IPS DF 6.9 (cell line): ENCODE results near the gene TCEAL9.

Experiments used
- DNase-seq: peaks from one replicate; pipeline ENCODE4 v3.0.0-alpha.2; 2013; ENCODE audit warnings: low read depth, low spot score
- H3K27ac ChIP-seq: one replicate; pipeline ENCODE4 v1.5.1; 2013; ENCODE audit warnings: low read length, control low read depth
- H3K27me3 ChIP-seq: 2 replicates; pipeline ENCODE4 v1.6.1; 2013; ENCODE audit warnings: mild to moderate bottlenecking, low read length; ENCODE audit not compliant: control insufficient read depth, insufficient read depth
- H3K36me3 ChIP-seq: 2 replicates; pipeline ENCODE4 v1.6.1; 2013; ENCODE audit warnings: low read length; ENCODE audit not compliant: control insufficient read depth, insufficient read depth
- H3K4me1 ChIP-seq: 2 replicates; pipeline ENCODE4 v1.6.1; 2013; ENCODE audit warnings: low read length; ENCODE audit not compliant: control insufficient read depth, insufficient read depth
- H3K4me3 ChIP-seq: 2 replicates; pipeline ENCODE4 v1.5.1; 2013; ENCODE audit warnings: mild to moderate bottlenecking, low read length
- H3K9me3 ChIP-seq: 2 replicates; pipeline ENCODE4 v1.6.1; 2013; ENCODE audit warnings: low read length, inconsistent platforms; ENCODE audit not compliant: control insufficient read depth, insufficient read depth
- WGBS: extraction: QIAGEN DNeasy Blood & Tissue Kit; methylation state at CpG from one replicate; pipeline ENCODE4 v1.1.7; 2013; ENCODE audit warnings: mixed read lengths, missing lambda C conversion rate; ENCODE audit not compliant: insufficient read length, insufficient coverage; 5-methylcytosine and 5-hydroxymethylcytosine counted together

Gene TCEAL9, protein sequence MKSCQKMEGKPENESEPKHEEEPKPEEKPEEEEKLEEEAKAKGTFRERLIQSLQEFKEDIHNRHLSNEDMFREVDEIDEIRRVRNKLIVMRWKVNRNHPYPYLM

GRCh38 chrX:103356130-103356798 is at the start of gene TCEAL9:
Gene TCEAL9 (plus strand): TSS chrX:103356506. CDS start chrX:103357685, 1,179 bp downstream.
- Histone ChIP-seq H3K4me3 (peak within 1 kb of the TSS; percentile 95), H3K4me1 (no peaks in the 10 kb centered on the region), H3K27me3 (no peaks in the 10 kb centered on the region), H3K36me3 (no peaks in the 10 kb centered on the region), H3K9me3 (no peaks in the 10 kb centered on the region), H3K27ac (no peak within 1 kb of the TSS)
- WGBS: no CpG with 5 or more reads among the region's 18 CpGs
- DNase-seq: no peak

DNA sequence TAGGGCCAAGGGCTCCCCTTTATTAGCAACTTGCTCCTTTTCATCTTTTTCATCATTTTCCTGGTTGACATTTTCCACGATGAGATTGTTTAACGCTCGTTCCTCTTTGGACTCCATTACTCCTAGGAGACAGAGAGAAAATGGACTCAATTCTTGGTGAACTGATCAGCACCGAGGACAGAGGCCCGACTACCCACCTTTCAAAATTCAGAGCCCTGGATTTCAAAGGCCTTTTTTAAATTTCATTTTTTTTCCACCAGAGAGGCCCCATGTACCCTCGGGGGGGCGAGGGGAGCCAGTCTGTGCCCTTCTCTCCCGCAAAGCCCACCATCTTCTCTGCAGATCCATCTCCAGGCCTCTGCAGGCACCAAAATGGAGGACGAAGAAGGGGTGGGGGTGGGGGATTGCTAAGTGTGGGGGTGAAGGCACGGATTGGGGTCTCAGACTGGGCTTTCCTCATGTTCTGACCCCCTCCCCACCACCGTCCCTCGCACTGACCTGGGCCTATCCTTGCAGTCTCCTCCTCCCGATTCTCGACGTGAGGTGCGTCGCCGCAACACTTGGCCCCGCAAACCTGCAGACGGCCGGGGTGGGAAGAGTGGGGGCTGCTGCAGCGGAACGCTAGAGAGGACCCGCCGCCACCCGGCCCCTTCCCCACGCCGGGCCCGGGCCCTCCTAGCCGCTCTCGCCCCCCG is 46.3 kb upstream of the TCEAL9 start:
- Histone ChIP-seq H3K9me3 (no peaks in the 10 kb centered on the region), H3K4me1 (no peaks in the 10 kb centered on the region), H3K4me3 (peak overlapping the region; percentile 97), H3K27ac (no peak overlapping the region), H3K36me3 (no peaks in the 10 kb centered on the region), H3K27me3 (no peaks in the 10 kb centered on the region)
- no CpG with 5 or more reads among the region's 32 CpGs for WGBS
- DNase-seq: no peak

DNA sequence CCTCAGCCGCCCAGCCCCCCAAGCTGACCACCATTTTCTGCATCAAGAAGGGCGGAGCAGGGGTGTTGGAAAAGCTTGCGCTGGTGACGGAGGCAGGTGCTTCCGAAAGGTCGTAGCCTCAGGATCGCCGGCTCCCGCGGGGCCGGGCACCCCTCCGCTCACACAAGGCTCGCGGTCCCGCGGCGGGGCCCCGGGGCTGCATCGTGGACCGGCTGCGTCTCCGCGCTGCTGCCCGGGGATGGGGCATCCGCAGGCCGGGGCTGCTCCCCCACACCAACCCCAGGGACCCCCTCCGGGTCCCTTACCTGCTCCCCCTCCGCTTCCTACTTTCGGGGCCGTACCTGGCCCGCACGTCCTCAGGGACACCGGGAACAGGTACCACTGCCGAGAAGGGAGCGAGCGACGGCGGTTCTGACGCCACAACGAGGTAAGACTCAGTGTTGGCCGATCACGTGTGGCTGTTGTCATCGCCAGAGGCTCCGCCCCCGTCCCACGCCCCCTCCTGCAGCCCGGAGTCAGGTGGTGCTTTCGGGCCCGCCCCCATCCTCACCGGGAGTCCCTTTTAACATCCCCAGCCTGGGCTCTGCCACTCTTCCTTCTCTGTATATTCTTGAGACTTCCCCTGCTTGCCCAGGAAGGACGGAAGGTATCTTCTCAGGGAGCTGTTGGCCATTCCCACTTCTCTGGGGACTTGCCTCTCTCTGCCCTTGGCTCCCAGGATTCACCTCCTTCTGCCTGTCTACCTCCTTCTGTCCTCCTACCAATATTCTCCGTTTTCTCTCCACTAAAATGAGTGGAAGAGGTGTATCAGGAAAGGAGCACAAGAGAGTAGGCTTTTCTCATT is 45.5 kb upstream of the TCEAL9 start, which contains the start of gene BEX2:
TSS of gene BEX2 (minus strand) at position 436 of the 844 bp plus-strand sequence. CDS start 1,014 bp downstream, outside the sequence.
- H3K27me3 ChIP-seq: no peaks in the 10 kb centered on the region
- H3K27ac ChIP-seq: no peak within 1 kb of the TSS
- H3K9me3 ChIP-seq: no peaks in the 10 kb centered on the region
- H3K4me3 ChIP-seq: peak within 1 kb of the TSS; percentile 97
- no peaks in the 10 kb centered on the region for H3K4me1 ChIP-seq
- DNase-seq: peak; percentile 35
- no peaks in the 10 kb centered on the region for H3K36me3 ChIP-seq
- WGBS: no CpG with 5 or more reads among the region's 52 CpGs

GRCh38 chrX:103311399-103311780 is 44.9 kb upstream of the TCEAL9 start:
- no peak for DNase-seq
- no peak overlapping the region for H3K4me3 ChIP-seq
- no peaks in the 10 kb centered on the region for H3K36me3 ChIP-seq
- no peak overlapping the region for H3K27ac ChIP-seq
- no CpG with 5 or more reads among the region's 3 CpGs for WGBS
- H3K9me3 ChIP-seq: no peaks in the 10 kb centered on the region
- H3K27me3 ChIP-seq: no peaks in the 10 kb centered on the region
- H3K4me1 ChIP-seq: no peaks in the 10 kb centered on the region

DNA sequence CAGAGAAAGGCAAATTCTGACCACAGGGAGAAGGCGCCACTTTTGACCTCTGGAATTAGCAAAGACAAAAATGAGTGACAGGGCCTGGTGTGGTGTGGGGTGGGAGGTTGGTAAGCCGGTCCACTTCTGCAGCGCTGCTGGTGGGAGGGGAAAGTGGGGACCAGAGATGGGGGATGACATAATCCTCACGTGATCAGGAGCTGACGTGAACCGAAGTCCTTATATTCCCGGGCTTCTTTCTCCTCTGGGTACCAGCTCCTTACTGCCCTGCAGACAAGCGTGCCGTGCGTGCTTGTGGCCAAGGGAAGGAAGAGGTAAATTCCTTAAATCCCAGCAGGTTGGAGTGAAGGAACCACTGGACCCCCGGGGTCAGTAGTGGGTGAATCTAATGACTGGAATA is 26.3 kb upstream of the TCEAL9 start, which contains the start of gene TCEAL7:
TSS of gene TCEAL7 (plus strand) at position 249 of the 400 bp plus-strand sequence. CDS start 1,165 bp downstream, outside the sequence.
- Histone ChIP-seq H3K4me3 (peak within 1 kb of the TSS; percentile 25; the same call in 1 of the 2 replicates), H3K36me3 (no peaks in the 10 kb centered on the region), H3K27me3 (no peaks in the 10 kb centered on the region), H3K4me1 (no peaks in the 10 kb centered on the region), H3K9me3 (no peaks in the 10 kb centered on the region), H3K27ac (no peak within 1 kb of the TSS)
- no peak for DNase-seq
- no CpG with 5 or more reads among the region's 11 CpGs for WGBS

DNA sequence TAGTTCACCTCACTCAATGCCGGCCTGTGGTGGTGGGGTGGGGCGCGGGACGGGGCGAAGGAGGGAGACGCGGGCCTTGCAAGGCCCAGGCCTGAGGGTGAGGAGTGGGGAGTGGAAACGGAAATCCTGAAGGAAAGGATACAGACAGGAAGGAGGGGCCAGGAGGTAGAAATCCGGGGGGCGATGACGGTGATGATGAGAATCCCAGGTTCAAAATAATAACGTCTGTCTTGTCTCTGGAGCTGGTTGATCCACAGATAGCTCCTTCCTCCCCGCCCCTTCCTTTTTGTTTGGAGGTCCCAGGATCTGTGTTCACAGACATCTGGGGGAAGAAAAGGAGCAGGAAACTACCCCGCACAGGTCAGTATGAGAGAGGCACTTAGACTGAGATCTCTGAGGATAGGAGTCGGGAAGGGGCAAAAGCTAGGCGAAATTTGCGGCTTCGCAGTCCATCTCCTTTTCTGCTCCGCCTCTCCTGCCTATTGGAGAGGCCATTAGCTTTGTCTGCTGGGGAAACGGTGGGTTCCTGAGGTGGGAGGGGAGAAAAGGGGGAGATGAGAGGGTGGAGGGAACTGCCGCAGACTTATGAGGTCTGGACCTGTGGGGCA is 25.5 kb upstream of the TCEAL9 start:
- Histone ChIP-seq H3K4me3 (peak overlapping the region; percentile 25; the same call in 1 of the 2 replicates), H3K36me3 (no peaks in the 10 kb centered on the region), H3K9me3 (no peaks in the 10 kb centered on the region), H3K4me1 (no peaks in the 10 kb centered on the region), H3K27me3 (no peaks in the 10 kb centered on the region), H3K27ac (no peak overlapping the region)
- WGBS: no CpG with 5 or more reads among the region's 21 CpGs
- no peak for DNase-seq

- no peak for DNase-seq
- H3K27ac ChIP-seq: no peak overlapping the region
- no peak overlapping the region for H3K4me3 ChIP-seq
- H3K36me3 ChIP-seq: no peaks in the 10 kb centered on the region
- H3K9me3 ChIP-seq: no peaks in the 10 kb centered on the region
- no CpG with 5 or more reads among the region's 3 CpGs for WGBS
- H3K27me3 ChIP-seq: no peaks in the 10 kb centered on the region
- no peaks in the 10 kb centered on the region for H3K4me1 ChIP-seq
These were observed 17.6 kb upstream of the TCEAL9 start for GRCh38 chrX:103338663-103339062.

- Histone ChIP-seq H3K27me3 (no peaks in the 10 kb centered on the region), H3K9me3 (no peaks in the 10 kb centered on the region), H3K36me3 (no peaks in the 10 kb centered on the region), H3K27ac (no peak overlapping the region), H3K4me1 (no peaks in the 10 kb centered on the region), H3K4me3 (no peak overlapping the region)
- no peak for DNase-seq
- no CpG with 5 or more reads among the region's 2 CpGs for WGBS
These were observed 13.2 kb upstream of the TCEAL9 start for GRCh38 chrX:103343105-103343504.

GRCh38 chrX:103344606-103345005 is 11.7 kb upstream of the TCEAL9 start:
- Histone ChIP-seq H3K36me3 (no peaks in the 10 kb centered on the region), H3K4me1 (no peaks in the 10 kb centered on the region), H3K4me3 (no peak overlapping the region), H3K27me3 (no peaks in the 10 kb centered on the region), H3K9me3 (no peaks in the 10 kb centered on the region), H3K27ac (no peak overlapping the region)
- WGBS: no CpG with 5 or more reads among the region's 2 CpGs
- DNase-seq: no peak
